Left renal cortex interstitium (tissue), 4 donors: ENCODE data around the gene ERO1A. TPM values are rescaled to one million over a fixed set of nuclear protein-coding genes. Genes with fewer than 3 reads are reported as not detected.

Source experiments
- DNase-seq, 4 donors: peaks; one replicate each; pipeline ENCODE4 v3.0.0-alpha.2; 2013; ENCODE audit warnings: low read depth in 4 of 4, low spot score in 2 of 4, missing footprints in 1 of 4
- polyA plus RNA-seq, 4 donors: library from polyadenylated mRNA; unstranded; fragments of 120-200 nt; gene quantifications; one replicate each; pipeline ENCODE4 v1.2.1, GENCODE V29; 2013; ENCODE audit not compliant: insufficient read length in 4 of 4

The ERO1A gene
- polyA plus RNA-seq, 4 donors = 22.9 to 36.4 (median 23.8) TPM

DNA sequence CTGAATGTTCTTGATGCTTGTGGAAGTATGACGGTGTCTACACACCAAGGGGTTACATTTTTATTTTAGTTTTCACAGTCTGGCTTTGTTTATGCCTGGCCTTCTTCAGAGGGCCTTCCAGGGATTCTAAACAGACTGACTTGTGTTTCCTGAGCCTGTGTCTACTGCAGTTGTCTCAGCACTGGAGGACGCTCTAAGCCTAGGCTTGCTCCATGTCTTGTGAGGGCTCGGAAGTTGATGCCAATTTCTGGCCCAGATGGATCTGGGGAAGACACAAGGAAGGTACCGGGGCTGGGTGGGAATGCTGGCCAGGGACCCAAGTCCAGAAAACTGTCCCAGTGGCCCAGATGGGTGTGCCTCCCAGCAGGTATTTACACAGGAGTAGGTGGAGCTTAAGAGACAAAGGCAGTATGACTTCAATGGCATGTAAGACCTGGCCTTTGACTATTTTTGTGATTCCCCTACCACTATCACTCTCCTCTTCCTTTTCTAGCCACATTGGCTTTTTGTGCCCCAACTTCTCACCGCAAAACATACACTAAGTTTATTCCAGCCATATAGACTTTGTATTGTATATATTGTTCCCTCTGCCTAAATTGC, 85.8 kb downstream of the ERO1A start:
- no peak for DNase-seq

GRCh38 chr14:52607061-52607460, 88.3 kb downstream of the ERO1A start:
- no peak for DNase-seq

GRCh38 chr14:52602131-52602530, 93.2 kb downstream of the ERO1A start:
- no peak for DNase-seq

- DNase-seq = no peak
Measured at GRCh38 chr14:52599974-52600373, 95.4 kb downstream of the ERO1A start.

DNA sequence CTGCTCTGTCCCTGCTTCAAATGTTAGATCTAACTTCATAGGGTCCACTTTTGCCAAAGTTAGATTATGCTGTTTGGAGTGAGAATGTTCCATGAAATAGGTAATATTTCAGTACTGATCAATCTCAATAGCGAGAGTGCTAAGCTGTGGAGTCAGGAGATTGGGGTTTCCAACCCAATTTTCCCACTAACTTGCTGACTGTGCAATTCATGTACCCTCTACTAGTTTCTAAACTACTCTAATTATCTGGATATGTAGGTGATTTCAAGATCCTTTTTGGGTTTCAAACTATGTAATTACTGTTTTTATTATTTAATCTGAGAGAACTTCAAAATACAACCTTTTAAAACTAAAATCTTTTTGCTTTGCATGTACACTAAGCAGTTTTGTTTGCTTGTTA, 96.8 kb downstream of the ERO1A start:
- no peak for DNase-seq

DNA sequence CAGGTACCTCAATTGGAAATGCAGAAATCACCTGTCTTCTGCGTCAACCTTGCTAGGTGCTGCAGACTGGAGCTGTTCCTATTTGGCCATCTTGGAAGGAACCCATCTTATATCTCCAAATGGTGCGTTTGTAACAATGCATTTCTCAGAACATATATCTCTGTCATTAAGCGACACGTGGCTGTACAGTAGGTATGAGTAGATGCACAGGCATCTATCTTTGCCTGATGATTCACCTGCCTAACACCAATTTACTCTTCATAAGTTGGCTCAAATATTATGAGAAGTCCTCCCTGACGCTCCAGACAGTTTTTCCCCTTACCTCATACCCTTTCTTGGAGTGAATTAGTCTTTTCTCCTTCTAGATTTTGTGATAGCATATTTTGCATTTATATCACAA, 98.5 kb downstream of the ERO1A start:
- no peak for DNase-seq

DNA sequence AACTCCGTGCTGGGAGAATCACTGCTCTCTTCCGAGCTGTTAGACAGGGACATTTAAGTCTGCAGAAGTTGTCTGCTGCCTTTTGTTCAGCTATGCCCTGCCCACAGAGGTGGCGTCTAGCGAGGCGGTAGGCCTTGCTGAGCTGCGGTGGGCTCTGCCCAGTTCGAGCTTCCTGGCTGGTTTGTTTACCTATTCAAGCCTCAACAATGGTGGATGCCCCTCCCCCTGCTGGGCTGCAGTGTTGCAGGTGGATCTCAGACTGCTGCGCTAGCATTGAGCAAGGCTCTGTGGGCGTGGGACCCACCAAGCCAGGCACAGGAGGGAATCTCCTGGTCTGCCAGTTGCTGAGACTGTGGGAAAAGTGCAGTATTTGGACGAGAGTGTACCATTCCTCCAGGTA, 99.0 kb downstream of the ERO1A start:
- no peak for DNase-seq

DNA sequence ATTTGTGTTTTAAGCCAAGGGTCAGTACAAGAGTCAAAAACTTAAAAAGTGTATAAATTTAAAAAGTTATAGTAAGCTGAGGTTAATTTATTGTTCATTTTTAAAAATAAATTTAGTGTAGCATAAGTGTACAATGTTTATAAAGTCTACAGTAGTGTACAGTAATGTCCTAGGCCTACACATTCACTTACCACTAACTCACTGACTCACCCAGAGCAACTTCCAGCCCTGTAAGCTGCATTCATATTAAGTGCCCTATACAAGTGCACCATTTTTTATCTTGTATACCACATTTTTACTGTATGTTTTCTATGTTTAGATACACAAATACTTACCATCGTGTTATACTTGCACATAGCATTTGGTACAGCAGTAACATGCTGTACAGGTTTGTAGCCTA, 105.0 kb downstream of the ERO1A start:
- no peak for DNase-seq

Other genes starting within 250 kb of the ERO1A start
- gene TXNDC16, start 143.1 kb downstream of the ERO1A start, polyA plus RNA-seq = 10 to 100 TPM; 19.4 to 23.2 (median 20.9) TPM
- gene GPR137C, start 142.7 kb downstream of the ERO1A start, polyA plus RNA-seq = 10 to 100 TPM in 1 of 4 donors, 1 to 10 TPM in 3; 5.9 to 11.5 (median 7.4) TPM
- gene PSMC6, start 11.6 kb upstream of the ERO1A start, polyA plus RNA-seq = 100 to 1,000 TPM; 127 to 178 (median 150) TPM
- gene STYX, start 34.6 kb upstream of the ERO1A start, polyA plus RNA-seq = 10 to 100 TPM; 14.7 to 17.4 (median 16.0) TPM
- gene GNPNAT1, start 96.0 kb upstream of the ERO1A start, polyA plus RNA-seq = 10 to 100 TPM; 26.9 to 35.3 (median 31.6) TPM